ENCODE results near the gene RAPGEF4.

RAPGEF4 gene

GRCh38 chr2:172885996-172886395 is 150.4 kb downstream of the RAPGEF4 start:
- no peak for TF ChIP-seq CTCF (IDR thresholded peaks at IDR 0.05; ENCODE audit: insufficient read depth, missing control alignments)
- DNase-seq (ENCODE audit: insufficient read length, low spot score) (no peak), FAIRE-seq (no peak)

- TF ChIP-seq CTCF (IDR thresholded peaks at IDR 0.05; ENCODE audit: insufficient read depth, missing control alignments), result no peak
- DNase-seq (ENCODE audit: insufficient read length, low spot score) (no peak), FAIRE-seq (no peak)
Measured at GRCh38 chr2:172887280-172887679, 151.6 kb downstream of the RAPGEF4 start.

- FAIRE-seq, result no peak
- TF ChIP-seq CTCF (IDR thresholded peaks at IDR 0.05; ENCODE audit: insufficient read depth, missing control alignments), result no peak
- DNase-seq (ENCODE audit: insufficient read length, low spot score), result no peak
Measured at GRCh38 chr2:172888714-172889669, 153.3 kb downstream of the RAPGEF4 start.

- no peak for DNase-seq (ENCODE audit: insufficient read length, low spot score)
- no peak for FAIRE-seq
- no peak for TF ChIP-seq CTCF (IDR thresholded peaks at IDR 0.05; ENCODE audit: insufficient read depth, missing control alignments)
Measured at GRCh38 chr2:172889768-172890430, 154.3 kb downstream of the RAPGEF4 start.

DNA sequence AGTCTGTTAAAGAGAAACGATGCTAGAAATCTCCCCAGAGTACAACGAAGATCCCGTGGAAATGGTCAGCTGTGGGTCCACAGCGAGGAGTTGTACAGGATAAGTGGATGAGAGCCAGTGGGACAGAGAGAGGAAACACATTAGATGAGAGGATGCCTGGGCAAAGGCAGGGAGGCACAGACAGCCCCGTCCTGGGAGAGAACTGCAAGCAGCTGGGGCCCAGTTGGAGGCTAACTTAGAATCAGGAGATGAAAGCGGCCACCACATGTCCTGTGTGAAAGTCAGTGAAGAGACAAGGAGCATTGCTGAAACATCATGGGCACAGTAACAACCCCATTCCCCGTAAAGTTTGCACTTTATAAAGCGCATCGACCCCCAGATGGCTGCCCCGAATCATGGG is 157.5 kb downstream of the RAPGEF4 start:
- DNase-seq (ENCODE audit: insufficient read length, low spot score) (no peak), FAIRE-seq (no peak)
- TF ChIP-seq CTCF (IDR thresholded peaks at IDR 0.05; ENCODE audit: insufficient read depth, missing control alignments), result no peak

DNA sequence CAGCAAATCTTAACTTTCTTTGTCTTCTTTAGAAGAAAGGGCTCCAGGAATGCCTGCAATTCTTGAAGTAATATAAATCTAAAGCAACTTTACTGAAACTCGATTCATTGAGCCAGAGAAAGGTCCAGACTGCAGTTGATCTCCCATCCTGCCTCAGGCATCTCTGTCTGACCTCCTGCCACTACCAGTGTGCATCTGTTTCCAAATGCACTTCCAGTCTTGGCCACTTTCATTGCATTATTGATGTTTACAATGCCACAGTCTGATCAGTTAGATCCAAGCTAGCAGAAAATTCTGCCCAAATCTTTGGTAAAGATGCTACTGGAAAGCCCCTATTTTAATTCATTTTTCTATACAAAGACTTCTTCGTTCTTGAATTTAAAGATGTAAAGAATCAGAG is 158.0 kb downstream of the RAPGEF4 start:
- TF ChIP-seq CTCF (IDR thresholded peaks at IDR 0.05; ENCODE audit: insufficient read depth, missing control alignments), result no peak
- DNase-seq (ENCODE audit: insufficient read length, low spot score) (no peak), FAIRE-seq (no peak)
